Gastrocnemius medialis (tissue), 4 donors: ENCODE results near the gene CLEC1A. TPM values are rescaled to one million over a fixed set of nuclear protein-coding genes. Genes with fewer than 3 reads are reported as not detected.

Experiments used
- ATAC-seq, 2 donors: fragments of 150-250 bp; one replicate each; pipeline ENCODE4 v1.9.1; 2016
- DNase-seq, 2 donors: peaks; one replicate each; pipeline ENCODE4 v3.0.0-alpha.2; 2019
- H3K27ac ChIP-seq, 4 donors: fragments of 200-600 bp; sonication (generic); 1 replicate in 1 of 4; 2 replicates in 3 of 4; pipeline ENCODE4 v1.5.1; 2016 to 2018; ENCODE audit warnings: mild to moderate bottlenecking in 2 of 4, moderate library complexity in 1 of 4
- H3K27me3 ChIP-seq, 3 donors: fragments of 200-600 bp; sonication (generic) in 2 of 3; 1 replicate in 1 of 3; 2 replicates in 2 of 3; pipeline versions ENCODE4 v1.5.1 to v1.6.0; 2016 to 2019; ENCODE audit warnings: mild to moderate bottlenecking in 1 of 3, moderate library complexity in 1 of 3
- H3K36me3 ChIP-seq, 2 donors: fragments of 200-600 bp; sonication (generic) in 1 of 2; one replicate each; pipeline ENCODE4 v1.5.1; 2017 to 2018
- H3K4me1 ChIP-seq, 2 donors: fragments of 200-600 bp; sonication (generic) in 1 of 2; one replicate each; pipeline ENCODE4 v1.5.1; 2016 to 2017; ENCODE audit warnings: mild to moderate bottlenecking in 2 of 2
- H3K4me3 ChIP-seq, 4 donors: fragments of 200-600 bp; sonication (generic) in 3 of 4; 1 replicate in 1 of 4; 2 replicates in 3 of 4; pipeline ENCODE4 v1.5.1; 2016 to 2019; ENCODE audit warnings: mild to moderate bottlenecking in 2 of 4
- H3K9me3 ChIP-seq, 3 donors: fragments of 200-600 bp; sonication (generic) in 2 of 3; 1 replicate in 1 of 3; 2 replicates in 2 of 3; pipeline ENCODE4 v1.5.1; 2016 to 2019
- POLR2A ChIP-seq, 2 donors: fragments of 450-650 bp; IDR thresholded peaks; one replicate each; pipeline ENCODE4 v1.6.1; 2017; ENCODE audit warnings: antibody characterized with exemption in 2 of 2, mild to moderate bottlenecking in 2 of 2, moderate library complexity in 2 of 2
- in situ Hi-C, 4 donors: fragments of 200-750 bp; cut with MboI; loops; one replicate each; pipeline versions ENCODE4 v1.15.0 to v1.8.0; 2017; ENCODE audit warnings: low sequenced_read_pairs in 4 of 4
- intact Hi-C: fragments of 100-400 bp; cut with DNase I; formaldehyde crosslinking; loops from one replicate; pipeline ENCODE4 v1.15.1; 2023; ENCODE audit warnings: low total_unique reads
- total RNA-seq, 4 donors: library from RNA; depleted of rRNA; stranded (reverse); fragments of >200 nt; gene quantifications; one replicate each; pipeline versions ENCODE4 v1.1.0 to v1.2.3, GENCODE V29; 2016
- TF ChIP-seq, protein P1 (sequence below), 5 experiments: fragments of 450-650 bp in 3 of 5; fragments of 200-600 bp in 2 of 5; sonication (generic) in 2 of 5; IDR thresholded peaks in 4 of 5; conservative IDR thresholded peaks in 1 of 5; 1 replicate in 4 of 5; 2 replicates in 1 of 5; pipeline ENCODE4 v1.5.1; 2016 to 2019; ENCODE audit warnings: antibody characterized with exemption in 5 of 5, mild to moderate bottlenecking in 3 of 5, moderate library complexity in 3 of 5

Gene CLEC1A
- total RNA-seq, 4 donors from 2014 or later = 1.00 to 3.6 (median 1.6) TPM

DNA sequence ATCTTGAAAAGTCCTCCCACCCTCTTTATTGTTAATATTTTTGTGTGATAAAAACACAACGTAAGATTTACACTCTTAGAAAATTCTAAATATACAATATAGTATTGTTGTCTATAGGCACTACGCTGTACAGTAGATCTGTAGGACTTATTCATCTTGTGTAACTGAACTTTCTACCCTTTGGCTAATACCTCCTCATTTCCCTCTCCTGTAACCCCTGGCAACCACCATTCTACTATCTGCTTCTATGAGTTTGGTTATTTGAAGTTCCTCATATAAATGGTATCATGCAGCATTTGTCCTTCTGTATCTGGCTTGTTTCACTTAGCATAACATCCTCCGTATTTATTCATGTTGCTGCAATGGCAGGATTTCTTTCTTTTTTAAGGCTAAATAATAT is 73.5 kb downstream of the CLEC1A start:
- H3K27ac ChIP-seq = no peak overlapping the region
- H3K27me3 ChIP-seq = no peaks in the 10 kb centered on the region
- no peaks in the 10 kb centered on the region for H3K9me3 ChIP-seq
- ATAC-seq (no peak), DNase-seq (no peak)
- in situ Hi-C loops = loop anchor here in 1 of 4 donors (25.0 kb wide), 1 partner anchor 112 kb away; the partner anchor contains the start of gene CLEC7A
- H3K36me3 ChIP-seq = no peaks in the 10 kb centered on the region
- TF ChIP-seq, protein P1, sequence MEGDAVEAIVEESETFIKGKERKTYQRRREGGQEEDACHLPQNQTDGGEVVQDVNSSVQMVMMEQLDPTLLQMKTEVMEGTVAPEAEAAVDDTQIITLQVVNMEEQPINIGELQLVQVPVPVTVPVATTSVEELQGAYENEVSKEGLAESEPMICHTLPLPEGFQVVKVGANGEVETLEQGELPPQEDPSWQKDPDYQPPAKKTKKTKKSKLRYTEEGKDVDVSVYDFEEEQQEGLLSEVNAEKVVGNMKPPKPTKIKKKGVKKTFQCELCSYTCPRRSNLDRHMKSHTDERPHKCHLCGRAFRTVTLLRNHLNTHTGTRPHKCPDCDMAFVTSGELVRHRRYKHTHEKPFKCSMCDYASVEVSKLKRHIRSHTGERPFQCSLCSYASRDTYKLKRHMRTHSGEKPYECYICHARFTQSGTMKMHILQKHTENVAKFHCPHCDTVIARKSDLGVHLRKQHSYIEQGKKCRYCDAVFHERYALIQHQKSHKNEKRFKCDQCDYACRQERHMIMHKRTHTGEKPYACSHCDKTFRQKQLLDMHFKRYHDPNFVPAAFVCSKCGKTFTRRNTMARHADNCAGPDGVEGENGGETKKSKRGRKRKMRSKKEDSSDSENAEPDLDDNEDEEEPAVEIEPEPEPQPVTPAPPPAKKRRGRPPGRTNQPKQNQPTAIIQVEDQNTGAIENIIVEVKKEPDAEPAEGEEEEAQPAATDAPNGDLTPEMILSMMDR (IDR thresholded peaks at IDR 0.05 in 4 of 5, conservative IDR thresholded peaks at IDR 0.05 in 1 of 5) = no peak
- TF ChIP-seq POLR2A (IDR thresholded peaks at IDR 0.05) = no peak
- no peaks in the 10 kb centered on the region for H3K4me1 ChIP-seq
- H3K4me3 ChIP-seq = no peak overlapping the region
- intact Hi-C loops = no loop called here

DNA sequence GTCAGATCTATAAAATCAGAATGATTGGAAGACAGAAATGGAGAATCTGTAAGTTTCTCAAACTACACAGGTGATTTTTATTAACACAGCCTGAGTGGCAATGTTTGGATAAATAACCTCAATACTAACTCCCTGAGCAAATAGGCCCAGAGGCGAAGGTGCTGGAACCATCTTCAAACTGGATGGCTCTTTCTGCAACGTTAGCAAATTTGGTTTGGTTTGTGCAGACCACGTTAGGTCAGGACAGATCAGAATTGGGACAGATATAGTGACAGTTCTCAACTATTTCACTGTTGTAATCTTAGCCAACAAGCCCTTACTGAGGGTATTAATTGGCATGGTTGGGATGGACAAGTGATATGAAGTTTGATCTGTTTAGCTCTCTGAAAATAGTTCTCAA is 77.4 kb downstream of the CLEC1A start:
- no peaks in the 10 kb centered on the region for H3K36me3 ChIP-seq
- H3K27ac ChIP-seq = no peak overlapping the region
- H3K4me1 ChIP-seq = no peaks in the 10 kb centered on the region
- in situ Hi-C loops (no loop called here), intact Hi-C loops (no loop called here)
- H3K27me3 ChIP-seq = no peaks in the 10 kb centered on the region
- TF ChIP-seq, protein P1 (IDR thresholded peaks at IDR 0.05 in 4 of 5, conservative IDR thresholded peaks at IDR 0.05 in 1 of 5) = no peak
- no peak for TF ChIP-seq POLR2A (IDR thresholded peaks at IDR 0.05)
- DNase-seq (no peak), ATAC-seq (no peak)
- no peak overlapping the region for H3K4me3 ChIP-seq
- no peaks in the 10 kb centered on the region for H3K9me3 ChIP-seq

Other genes starting within 250 kb of the CLEC1A start
- gene CLEC2B, start 229.6 kb downstream of the CLEC1A start, total RNA-seq = 10 to 100 TPM in 2 of 4 donors, 1 to 10 TPM in 2; 3.1 to 14.4 (median 10.7) TPM
- gene KLRF2, start 217.5 kb downstream of the CLEC1A start, total RNA-seq = not detected
- gene CLEC2A, start 166.6 kb downstream of the CLEC1A start, total RNA-seq = not detected
- gene CLEC12A, start 127.6 kb downstream of the CLEC1A start, total RNA-seq = under 1 TPM in 2 of 4 donors, not detected in 2; 0.49 to 0.98 TPM
- under 1 TPM in 1 of 4 donors, not detected in 3; 0.53 TPM for gene CLEC1B, start 99.9 kb downstream of the CLEC1A start, total RNA-seq
- gene CLEC12B, start 88.4 kb downstream of the CLEC1A start, total RNA-seq = not detected
- gene CLEC9A, start 68.3 kb downstream of the CLEC1A start, total RNA-seq = not detected
- 10 to 100 TPM in 1 of 4 donors, 1 to 10 TPM in 3; 1.1 to 40.7 (median 3.6) TPM for gene CLEC7A, start 31.2 kb upstream of the CLEC1A start, total RNA-seq
- gene OLR1, start 73.1 kb upstream of the CLEC1A start, total RNA-seq = under 1 TPM in 1 of 4 donors, not detected in 3; 0.42 TPM
- gene TMEM52B, start 80.0 kb upstream of the CLEC1A start, total RNA-seq = not detected
- 100 to 1,000 TPM; 144 to 605 (median 175) TPM for gene GABARAPL1, start 113.9 kb upstream of the CLEC1A start, total RNA-seq
- gene KLRD1, start 208.9 kb upstream of the CLEC1A start, total RNA-seq = under 1 TPM; 0.10 to 0.23 (median 0.21) TPM